HG03354 (cell line): ENCODE results near the gene SMOC2.

Experiments
- ATAC-seq: cut with Tn5 transposase; IDR thresholded peaks from one replicate; pipeline ENCODE4 v1.9.1; 2021; ENCODE audit warnings: mild to moderate bottlenecking; ENCODE audit not compliant: unreplicated experiment, poor library complexity, severe bottlenecking

Gene SMOC2

DNA sequence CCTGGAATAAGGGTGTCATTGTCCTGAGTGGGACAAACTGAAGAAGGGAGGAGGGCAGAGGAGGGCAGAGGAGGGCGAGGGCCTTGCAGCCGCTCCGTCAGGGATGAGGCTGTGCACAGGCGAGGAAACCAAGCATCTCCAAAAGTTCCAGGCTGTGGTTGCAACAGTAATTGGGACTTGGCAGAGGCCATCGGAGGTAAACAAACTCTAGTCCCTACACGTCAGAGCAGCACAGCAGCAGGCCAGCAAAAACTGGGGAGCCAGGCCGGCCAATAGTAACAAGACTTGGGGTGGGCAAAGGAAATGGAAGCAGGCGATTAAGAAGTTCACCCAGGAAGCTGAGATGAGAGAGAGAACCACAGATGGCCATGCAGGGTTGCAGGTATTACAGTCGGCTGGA lies 142.8 kb downstream of the SMOC2 start:
- ATAC-seq: no peak

- no peak for ATAC-seq
Measured at GRCh38 chr6:168584249-168584648, 143.3 kb downstream of the SMOC2 start.

GRCh38 chr6:168584671-168585070 lies 143.7 kb downstream of the SMOC2 start:
- ATAC-seq: no peak

- ATAC-seq: no peak
Measured at GRCh38 chr6:168585441-168585840, 144.5 kb downstream of the SMOC2 start.

DNA sequence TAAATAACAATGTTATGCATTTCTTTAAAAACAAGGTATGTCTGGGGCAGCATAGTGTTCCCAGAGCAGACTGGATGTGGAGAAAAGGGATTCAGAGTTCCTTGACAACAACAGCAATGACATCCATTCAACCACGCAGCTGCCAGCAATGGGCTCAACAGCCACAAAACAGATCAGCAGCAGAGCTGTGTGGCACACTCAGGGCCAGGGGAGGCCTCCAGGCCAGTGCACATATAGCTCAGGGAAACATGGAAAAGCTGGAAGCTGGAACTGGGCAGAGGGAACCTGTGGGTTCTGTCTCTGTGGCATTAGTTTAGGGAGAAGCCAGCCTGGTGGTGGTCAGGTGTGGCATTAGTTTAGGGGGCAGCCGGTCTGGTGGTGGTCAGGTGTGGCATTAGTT lies 148.3 kb downstream of the SMOC2 start:
- ATAC-seq: no peak

DNA sequence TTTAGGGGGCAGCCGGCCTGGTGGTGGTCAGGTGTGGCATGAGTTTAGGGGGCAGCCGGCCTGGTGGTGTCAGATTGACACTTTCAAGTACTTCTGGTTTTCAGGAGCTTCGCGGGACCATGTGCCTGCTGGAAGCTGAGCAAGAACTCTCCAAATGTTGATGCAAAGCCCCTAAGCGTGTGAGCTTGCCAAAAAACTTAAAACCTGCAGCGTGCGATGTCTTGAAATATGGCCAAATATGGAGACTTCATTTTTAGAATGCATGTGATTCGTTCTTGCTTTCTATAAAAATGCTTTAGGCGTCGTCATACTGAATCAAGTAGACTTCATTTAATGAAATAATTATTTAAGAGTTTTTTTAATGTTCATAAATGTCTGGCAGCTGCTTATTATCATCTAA lies 149.4 kb downstream of the SMOC2 start:
- ATAC-seq: no peak

- no peak for ATAC-seq
Measured at GRCh38 chr6:168596344-168596743, 155.4 kb downstream of the SMOC2 start.

DNA sequence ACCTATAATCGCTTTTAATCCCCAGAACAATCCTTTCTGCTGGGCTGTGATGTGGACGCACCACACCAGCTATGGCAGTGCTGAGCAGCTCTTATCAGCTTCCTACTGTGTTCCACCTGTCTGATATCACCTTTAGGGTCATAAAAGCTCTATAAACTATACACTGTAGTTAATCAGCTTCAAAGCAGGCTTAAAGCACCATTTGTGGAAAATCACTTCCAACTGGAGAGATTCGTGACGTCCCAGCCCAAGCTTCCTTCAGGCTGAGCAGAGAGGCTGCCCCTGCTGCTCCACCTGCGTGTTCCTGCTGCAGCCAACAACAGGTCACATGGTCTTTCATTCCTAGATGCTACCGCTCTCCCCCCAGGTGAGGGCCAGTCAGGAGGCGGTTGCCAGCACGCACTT lies 156.5 kb downstream of the SMOC2 start:
- no peak for ATAC-seq

DNA sequence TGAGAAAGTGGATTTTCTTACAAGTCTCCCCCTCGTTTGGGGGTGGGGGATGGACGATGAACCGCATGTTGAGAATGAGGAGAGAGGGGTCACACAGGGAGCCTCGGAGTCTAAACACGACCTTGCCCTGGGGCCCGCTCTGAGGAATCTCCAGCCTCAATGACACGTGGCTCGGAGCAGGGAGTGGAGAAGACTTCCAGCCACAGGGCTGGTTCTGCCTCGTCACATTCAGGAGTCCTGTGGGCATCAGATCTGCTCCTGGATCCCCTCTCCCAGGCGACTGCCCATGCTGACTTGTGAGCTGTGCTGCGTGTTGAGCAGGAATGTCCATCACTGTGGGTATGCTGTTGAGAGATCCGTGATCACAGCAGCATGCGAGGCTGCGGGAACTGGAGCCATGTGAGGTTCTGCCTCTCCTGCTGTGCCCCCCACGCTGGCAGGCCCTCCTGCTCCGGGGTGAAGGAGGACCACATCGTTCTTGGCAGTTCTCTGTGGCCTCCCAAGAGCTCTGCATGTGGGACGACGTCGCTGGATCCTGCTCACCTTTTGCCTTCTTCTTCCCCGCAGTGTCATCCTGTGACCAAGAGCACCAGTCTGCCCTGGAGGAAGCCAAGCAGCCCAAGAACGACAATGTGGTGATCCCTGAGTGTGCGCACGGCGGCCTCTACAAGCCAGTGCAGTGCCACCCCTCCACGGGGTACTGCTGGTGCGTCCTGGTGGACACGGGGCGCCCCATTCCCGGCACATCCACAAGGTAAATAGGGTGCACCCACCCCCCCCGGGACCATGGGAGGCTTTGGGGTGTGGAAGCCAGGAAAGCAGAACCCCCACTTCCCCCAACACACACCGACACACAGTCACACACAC lies 157.5 kb downstream of the SMOC2 start:
- no peak for ATAC-seq

GRCh38 chr6:168599118-168599494 lies 158.1 kb downstream of the SMOC2 start:
- no peak for ATAC-seq

- no peak for ATAC-seq
Measured at GRCh38 chr6:168599769-168600330, 158.9 kb downstream of the SMOC2 start.

GRCh38 chr6:168600381-168600780 lies 159.4 kb downstream of the SMOC2 start:
- no peak for ATAC-seq

- ATAC-seq: no peak
Measured at GRCh38 chr6:168601111-168601510, 160.1 kb downstream of the SMOC2 start.

- ATAC-seq: no peak
Measured at GRCh38 chr6:168601546-168601945, 160.6 kb downstream of the SMOC2 start.

GRCh38 chr6:168602576-168602975 lies 161.6 kb downstream of the SMOC2 start:
- no peak for ATAC-seq

GRCh38 chr6:168603234-168603633 lies 162.2 kb downstream of the SMOC2 start:
- ATAC-seq: no peak

- no peak for ATAC-seq
Measured at GRCh38 chr6:168605964-168606363, 165.0 kb downstream of the SMOC2 start.

DNA sequence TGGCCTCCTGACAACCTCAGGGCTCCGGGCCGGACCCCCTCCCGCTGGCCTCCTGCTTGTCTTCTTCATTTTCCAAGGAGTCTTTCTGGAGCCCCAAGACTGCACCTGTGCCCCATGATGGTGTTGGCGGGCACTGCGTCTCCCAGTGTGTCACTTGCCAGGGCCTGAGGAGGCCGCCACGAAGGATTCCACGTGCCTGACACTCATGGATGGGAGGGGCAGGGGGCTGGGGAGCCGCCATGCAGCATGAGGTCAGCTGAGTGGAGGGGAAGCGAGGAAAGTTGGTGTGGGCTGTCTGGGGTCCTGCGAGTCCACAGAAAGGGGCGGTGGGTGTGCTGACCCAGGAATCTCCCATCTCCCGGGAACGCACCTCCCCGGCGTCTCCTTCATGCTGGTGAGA lies 165.7 kb downstream of the SMOC2 start:
- no peak for ATAC-seq

- ATAC-seq: no peak
Measured at GRCh38 chr6:168607272-168608112, 166.5 kb downstream of the SMOC2 start.

DNA sequence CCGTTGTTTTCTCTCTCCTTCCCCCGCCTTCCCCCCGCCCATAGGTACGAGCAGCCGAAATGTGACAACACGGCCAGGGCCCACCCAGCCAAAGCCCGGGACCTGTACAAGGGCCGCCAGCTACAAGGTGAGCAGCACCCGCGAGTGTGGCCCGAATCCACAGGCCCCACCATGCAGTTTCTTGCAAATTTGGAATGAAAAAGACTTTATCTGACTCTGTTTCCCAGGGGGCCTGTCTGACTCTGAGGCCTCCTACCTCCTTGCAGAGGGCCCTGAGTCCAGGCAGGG lies 167.1 kb downstream of the SMOC2 start:
- no peak for ATAC-seq
